Erythroblast (primary cell): ENCODE data around the gene TNFRSF13B.

Source experiments
- GATA1 ChIP-seq: IDR thresholded peaks from 2 replicates; pipeline ENCODE4 v1.6.1; 2011; ENCODE audit warnings: low read depth, mild to moderate bottlenecking, control low read depth, low read length, moderate library complexity
- POLR2A ChIP-seq: IDR thresholded peaks from 2 replicates; pipeline ENCODE4 v1.6.1; 2011; ENCODE audit warnings: mild to moderate bottlenecking, low read length

- TF ChIP-seq POLR2A: no peak
- no peak for TF ChIP-seq GATA1
Observed at GRCh38 chr17:16920628-16921020, 51.3 kb downstream of the TNFRSF13B start.
